ENCODE measurements around the gene KNDC1.

DNA sequence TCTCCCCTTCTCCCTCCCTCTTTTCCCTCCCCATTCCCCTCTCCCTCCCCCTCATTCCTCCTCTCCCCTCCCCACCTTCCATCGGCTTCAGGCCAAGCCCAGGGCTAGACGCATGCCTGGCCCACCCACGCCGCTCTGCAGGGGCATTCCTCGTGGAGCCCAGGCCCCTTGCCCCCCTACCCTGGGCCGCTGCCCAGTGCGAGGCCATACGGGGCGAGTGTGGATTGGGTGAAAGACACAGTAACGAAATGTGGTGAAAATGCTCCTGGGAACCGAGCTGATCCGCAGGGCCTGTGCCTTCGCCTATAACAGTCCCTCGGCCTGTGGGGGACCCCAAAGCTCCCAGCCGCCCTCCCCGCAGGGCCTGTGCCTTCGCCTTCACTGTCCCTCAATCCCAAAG is 44.0 kb upstream of the KNDC1 start:
- TF ChIP-seq, protein P1, sequence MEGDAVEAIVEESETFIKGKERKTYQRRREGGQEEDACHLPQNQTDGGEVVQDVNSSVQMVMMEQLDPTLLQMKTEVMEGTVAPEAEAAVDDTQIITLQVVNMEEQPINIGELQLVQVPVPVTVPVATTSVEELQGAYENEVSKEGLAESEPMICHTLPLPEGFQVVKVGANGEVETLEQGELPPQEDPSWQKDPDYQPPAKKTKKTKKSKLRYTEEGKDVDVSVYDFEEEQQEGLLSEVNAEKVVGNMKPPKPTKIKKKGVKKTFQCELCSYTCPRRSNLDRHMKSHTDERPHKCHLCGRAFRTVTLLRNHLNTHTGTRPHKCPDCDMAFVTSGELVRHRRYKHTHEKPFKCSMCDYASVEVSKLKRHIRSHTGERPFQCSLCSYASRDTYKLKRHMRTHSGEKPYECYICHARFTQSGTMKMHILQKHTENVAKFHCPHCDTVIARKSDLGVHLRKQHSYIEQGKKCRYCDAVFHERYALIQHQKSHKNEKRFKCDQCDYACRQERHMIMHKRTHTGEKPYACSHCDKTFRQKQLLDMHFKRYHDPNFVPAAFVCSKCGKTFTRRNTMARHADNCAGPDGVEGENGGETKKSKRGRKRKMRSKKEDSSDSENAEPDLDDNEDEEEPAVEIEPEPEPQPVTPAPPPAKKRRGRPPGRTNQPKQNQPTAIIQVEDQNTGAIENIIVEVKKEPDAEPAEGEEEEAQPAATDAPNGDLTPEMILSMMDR (IDR thresholded peaks at IDR 0.05; ENCODE audit: insufficient read depth, low read length) = no peak
- TF ChIP-seq, protein P2, sequence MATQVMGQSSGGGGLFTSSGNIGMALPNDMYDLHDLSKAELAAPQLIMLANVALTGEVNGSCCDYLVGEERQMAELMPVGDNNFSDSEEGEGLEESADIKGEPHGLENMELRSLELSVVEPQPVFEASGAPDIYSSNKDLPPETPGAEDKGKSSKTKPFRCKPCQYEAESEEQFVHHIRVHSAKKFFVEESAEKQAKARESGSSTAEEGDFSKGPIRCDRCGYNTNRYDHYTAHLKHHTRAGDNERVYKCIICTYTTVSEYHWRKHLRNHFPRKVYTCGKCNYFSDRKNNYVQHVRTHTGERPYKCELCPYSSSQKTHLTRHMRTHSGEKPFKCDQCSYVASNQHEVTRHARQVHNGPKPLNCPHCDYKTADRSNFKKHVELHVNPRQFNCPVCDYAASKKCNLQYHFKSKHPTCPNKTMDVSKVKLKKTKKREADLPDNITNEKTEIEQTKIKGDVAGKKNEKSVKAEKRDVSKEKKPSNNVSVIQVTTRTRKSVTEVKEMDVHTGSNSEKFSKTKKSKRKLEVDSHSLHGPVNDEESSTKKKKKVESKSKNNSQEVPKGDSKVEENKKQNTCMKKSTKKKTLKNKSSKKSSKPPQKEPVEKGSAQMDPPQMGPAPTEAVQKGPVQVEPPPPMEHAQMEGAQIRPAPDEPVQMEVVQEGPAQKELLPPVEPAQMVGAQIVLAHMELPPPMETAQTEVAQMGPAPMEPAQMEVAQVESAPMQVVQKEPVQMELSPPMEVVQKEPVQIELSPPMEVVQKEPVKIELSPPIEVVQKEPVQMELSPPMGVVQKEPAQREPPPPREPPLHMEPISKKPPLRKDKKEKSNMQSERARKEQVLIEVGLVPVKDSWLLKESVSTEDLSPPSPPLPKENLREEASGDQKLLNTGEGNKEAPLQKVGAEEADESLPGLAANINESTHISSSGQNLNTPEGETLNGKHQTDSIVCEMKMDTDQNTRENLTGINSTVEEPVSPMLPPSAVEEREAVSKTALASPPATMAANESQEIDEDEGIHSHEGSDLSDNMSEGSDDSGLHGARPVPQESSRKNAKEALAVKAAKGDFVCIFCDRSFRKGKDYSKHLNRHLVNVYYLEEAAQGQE (IDR thresholded peaks at IDR 0.05; ENCODE audit: insufficient replicate concordance, low read depth) = no peak
- no peak for TF ChIP-seq POLR2AphosphoS5 (IDR thresholded peaks at IDR 0.05; ENCODE audit: low read depth)
- no peak for TF ChIP-seq GABPA (IDR thresholded peaks at IDR 0.05; ENCODE audit: low read depth)
